ENCODE data around the gene HOXA13. TPM values are rescaled to one million over a fixed set of nuclear protein-coding genes. Genes with fewer than 3 reads are reported as not detected.

Gene HOXA13
- total and polyA plus RNA-seq, 2 donors (not counting 1 experiment from before 2014, with no cell fraction given) = not detected

- ATAC-seq (ENCODE audit: low read depth) = no peak
- Histone ChIP-seq H3K9me3 (ENCODE audit: control extremely low read depth in 1 of 3, control insufficient read depth in 2 of 3, insufficient read depth in 1 of 3, low read length in 2 of 3) (peaks cover 0 to 55% (median 10%) of the 10 kb centered on the region in 3 donors), H3K79me2 (ENCODE audit: control insufficient read depth, insufficient read depth, low read length) (no peaks in the 10 kb centered on the region), H3K4me2 (replicated peaks; ENCODE audit: low read depth, low read length, poor library complexity, severe bottlenecking) (no peak overlapping the region), H3K27me3 (replicated peaks in 1 of 4; ENCODE audit: control extremely low read depth in 1 of 4, control insufficient read depth in 3 of 4, insufficient read depth in 4 of 4, low read length in 3 of 4) (peaks cover 0 to 94% (median 72%) of the 10 kb centered on the region in 4 experiments), H3K4me3 (ENCODE audit: control extremely low read depth in 1 of 5, extremely low read depth in 1 of 5, insufficient read depth in 1 of 5, low read depth in 2 of 5, low read length in 4 of 5) (no peak overlapping the region), H3K9ac (ENCODE audit: low read length) (no peak overlapping the region), H3K36me3 (replicated peaks in 1 of 2; ENCODE audit: control extremely low read depth in 1 of 2, control insufficient read depth in 1 of 2, extremely low read depth in 1 of 2, insufficient read depth in 2 of 2, low read length in 1 of 2) (no peaks in the 10 kb centered on the region), H2AFZ (ENCODE audit: insufficient read depth, low read depth, low read length, poor library complexity, severe bottlenecking) (no peak overlapping the region), H3K27ac (ENCODE audit: low read length in 2 of 2) (no peak overlapping the region), H3K4me1 (ENCODE audit: control insufficient read depth in 2 of 2, insufficient read depth in 2 of 2, low read length in 2 of 2) (peaks cover 33 to 46% of the 10 kb centered on the region in 2 donors), H4K20me1 (ENCODE audit: control insufficient read depth, insufficient read depth, low read length, poor library complexity, severe bottlenecking) (peaks cover 5% of the 10 kb centered on the region)
- Mint-ChIP-seq H3K9me3 (ENCODE audit: insufficient read depth) (no peaks in the 10 kb centered on the region), H3K4me1 (peaks cover 18% of the 10 kb centered on the region), H3K27me3 (peaks cover 59% of the 10 kb centered on the region), H3K4me3 (no peak overlapping the region), H3K27ac (no peak overlapping the region)
- TF ChIP-seq EZH2 (IDR thresholded peaks at IDR 0.05; ENCODE audit: borderline replicate concordance, insufficient read depth, low read depth, low read length, poor library complexity, severe bottlenecking) (no peak), CTCF (IDR thresholded peaks at IDR 0.05) (no peak)
- DNase-seq = no peak
- ChIA-PET CTCF (interaction anchor here (1.7 kb wide), 2 partner anchors 16 to 19 kb away, joined by 5 read pairs; no protein-coding TSS in a partner anchor), POLR2A (no interaction called here)
- no CpG with 5 or more reads among the region's 3 CpGs for WGBS (ENCODE audit: insufficient coverage)
- intact Hi-C loops (cut with micrococcal nuclease) = no loop called here
These were observed 23.4 kb downstream of the HOXA13 start for GRCh38 chr7:27176524-27176845.

GRCh38 chr7:27175626-27176523, 24.0 kb downstream of the HOXA13 start:
- Histone ChIP-seq H3K36me3 (replicated peaks in 1 of 2; ENCODE audit: control extremely low read depth in 1 of 2, control insufficient read depth in 1 of 2, extremely low read depth in 1 of 2, insufficient read depth in 2 of 2, low read length in 1 of 2) (no peaks in the 10 kb centered on the region), H3K4me3 (ENCODE audit: control extremely low read depth in 1 of 5, extremely low read depth in 1 of 5, insufficient read depth in 1 of 5, low read depth in 2 of 5, low read length in 4 of 5) (no peak overlapping the region), H3K4me1 (ENCODE audit: control insufficient read depth in 2 of 2, insufficient read depth in 2 of 2, low read length in 2 of 2) (peaks cover 33 to 50% of the 10 kb centered on the region in 2 donors), H3K79me2 (ENCODE audit: control insufficient read depth, insufficient read depth, low read length) (no peaks in the 10 kb centered on the region), H4K20me1 (ENCODE audit: control insufficient read depth, insufficient read depth, low read length, poor library complexity, severe bottlenecking) (peaks cover 8% of the 10 kb centered on the region), H3K9ac (ENCODE audit: low read length) (no peak overlapping the region), H3K4me2 (replicated peaks; ENCODE audit: low read depth, low read length, poor library complexity, severe bottlenecking) (no peak overlapping the region), H2AFZ (ENCODE audit: insufficient read depth, low read depth, low read length, poor library complexity, severe bottlenecking) (no peak overlapping the region), H3K27me3 (replicated peaks in 1 of 4; ENCODE audit: control extremely low read depth in 1 of 4, control insufficient read depth in 3 of 4, insufficient read depth in 4 of 4, low read length in 3 of 4) (peaks cover 0 to 96% (median 76%) of the 10 kb centered on the region in 4 experiments), H3K9me3 (ENCODE audit: control extremely low read depth in 1 of 3, control insufficient read depth in 2 of 3, insufficient read depth in 1 of 3, low read length in 2 of 3) (peaks cover 0 to 59% (median 10%) of the 10 kb centered on the region in 3 donors), H3K27ac (ENCODE audit: low read length in 2 of 2) (no peak overlapping the region)
- no peak overlapping the region for H3K27ac Mint-ChIP-seq
- 96% methylated on average over 39 of the region's 40 CpGs for WGBS (ENCODE audit: insufficient coverage)
- peaks cover 58% of the 10 kb centered on the region for H3K27me3 Mint-ChIP-seq
- no peak overlapping the region for H3K4me3 Mint-ChIP-seq
- H3K4me1 Mint-ChIP-seq = peaks cover 19% of the 10 kb centered on the region
- H3K9me3 Mint-ChIP-seq (ENCODE audit: insufficient read depth) = no peaks in the 10 kb centered on the region
- DNase-seq (no peak), ATAC-seq (ENCODE audit: low read depth) (no peak)
- POLR2A ChIA-PET = no interaction called here
- intact Hi-C loops (cut with micrococcal nuclease) = no loop called here
- CTCF ChIA-PET = interaction anchor here (1.7 kb wide), 2 partner anchors 15 to 20 kb away, joined by 5 read pairs; no protein-coding TSS in a partner anchor
- no peak for TF ChIP-seq EZH2 (IDR thresholded peaks at IDR 0.05; ENCODE audit: borderline replicate concordance, insufficient read depth, low read depth, low read length, poor library complexity, severe bottlenecking)
- no peak for TF ChIP-seq CTCF (IDR thresholded peaks at IDR 0.05)
